H1 (cell line): ENCODE results near the gene PLAA. TPM values are rescaled to one million over a fixed set of nuclear protein-coding genes. Genes with fewer than 3 reads are reported as not detected.

ENCODE experiments used
- CTCF ChIA-PET: fragments of 300-600 bp; sonication (Branson Sonifier 250); formaldehyde crosslinking; loops from one replicate; lab custom pipeline; 2021; ENCODE audit not compliant: partially characterized antibody; lab: Charles Lee
- POLR2A ChIA-PET: fragments of 300-600 bp; sonication (Branson Sonifier 250); formaldehyde crosslinking; loops from one replicate; lab custom pipeline; 2021; ENCODE audit warnings: inconsistent platforms; ENCODE audit not compliant: partially characterized antibody; lab: Charles Lee
- DNase-seq, 2 experiments: peaks; one replicate each; pipeline versions ENCODE4 v3.0.0 to v3.0.0-alpha.2; 2010 to 2022; ENCODE audit warnings: low spot score in 2 of 2, low read depth in 1 of 2, mixed read lengths in 1 of 2
- FAIRE-seq: peaks from 2 replicates; lab custom pipeline; 2011; peaks lifted over from hg19 to GRCh38; lab: Jason Lieb, UNC
- H2AFZ ChIP-seq: 2 replicates; pipeline ENCODE4 v1.8.1; 2012; ENCODE audit warnings: low read length, inconsistent platforms
- H2AK5ac ChIP-seq: 2 replicates; pipeline ENCODE4 v1.6.1; 2013; ENCODE audit warnings: low read depth, low read length
- H2BK120ac ChIP-seq: replicated peaks from 2 replicates; pipeline ENCODE3; 2013; ENCODE audit warnings: low read depth, low read length, inconsistent platforms
- H2BK12ac ChIP-seq: 2 replicates; pipeline ENCODE4 v1.6.1; 2013; ENCODE audit warnings: low read depth, low read length
- H2BK15ac ChIP-seq: 2 replicates; pipeline ENCODE4 v1.6.1; 2013; ENCODE audit warnings: low read length
- H2BK20ac ChIP-seq: 2 replicates; pipeline ENCODE4 v1.6.1; 2013; ENCODE audit warnings: low read length
- H2BK5ac ChIP-seq: 2 replicates; pipeline ENCODE4 v1.6.1; 2013; ENCODE audit warnings: low read depth, low read length
- H3K14ac ChIP-seq: 2 replicates; pipeline ENCODE4 v1.6.1; 2013; ENCODE audit warnings: inconsistent platforms; ENCODE audit not compliant: insufficient read length
- H3K18ac ChIP-seq: 2 replicates; pipeline ENCODE4 v1.6.1; 2013; ENCODE audit warnings: low read length; ENCODE audit errors: extremely low read depth
- H3K23ac ChIP-seq: 2 replicates; pipeline ENCODE4 v1.6.1; 2013; ENCODE audit warnings: inconsistent platforms; ENCODE audit not compliant: insufficient read length
- H3K23me2 ChIP-seq: 2 replicates; pipeline ENCODE4 v1.6.1; 2013; ENCODE audit warnings: low read depth, low read length
- H3K27ac ChIP-seq: 2 replicates; pipeline ENCODE4 v1.6.1; 2011; ENCODE audit warnings: low read depth, low read length, inconsistent platforms
- H3K27me3 ChIP-seq, 4 experiments: replicated peaks in 1 of 4; 1 replicate in 1 of 4; 2 replicates in 3 of 4; pipeline versions ENCODE4 v1.6.1 to v1.8.1; 2011 to 2013; ENCODE audit warnings: low read length in 3 of 4, mild to moderate bottlenecking in 3 of 4, inconsistent platforms in 2 of 4, mixed read lengths in 2 of 4, moderate library complexity in 1 of 4; ENCODE audit not compliant: control insufficient read depth in 3 of 4, insufficient read depth in 3 of 4; ENCODE audit errors: extremely low read depth in 1 of 4
- H3K36me3 ChIP-seq, 4 experiments: 2 replicates each; pipeline versions ENCODE4 v1.6.1 to v1.8.1; 2011 to 2013; ENCODE audit warnings: mild to moderate bottlenecking in 4 of 4, low read length in 3 of 4, moderate library complexity in 2 of 4, control low read depth in 1 of 4, inconsistent platforms in 1 of 4; ENCODE audit not compliant: insufficient read depth in 4 of 4, control insufficient read depth in 2 of 4
- H3K4ac ChIP-seq: replicated peaks from 2 replicates; pipeline ENCODE3; 2013; ENCODE audit warnings: low read length, low read depth, mixed read lengths, inconsistent platforms; ENCODE audit not compliant: insufficient read length
- H3K4me1 ChIP-seq, 4 experiments: replicated peaks in 1 of 4; 1 replicate in 1 of 4; 2 replicates in 3 of 4; pipeline versions ENCODE4 v1.6.1 to v1.8.1; 2011 to 2013; ENCODE audit warnings: low read length in 3 of 4, inconsistent platforms in 2 of 4, mixed read lengths in 1 of 4; ENCODE audit not compliant: insufficient read depth in 4 of 4, control insufficient read depth in 3 of 4
- H3K4me2 ChIP-seq, 2 experiments: 2 replicates each; pipeline versions ENCODE4 v1.6.1 to v1.8.1; 2011 to 2013; ENCODE audit warnings: low read depth in 2 of 2, low read length in 2 of 2, control low read depth in 1 of 2, inconsistent platforms in 1 of 2, mild to moderate bottlenecking in 1 of 2; ENCODE audit not compliant: insufficient read depth in 1 of 2
- H3K4me3 ChIP-seq, 4 experiments: fragments of 200-600, 300-600 bp in 1 of 4; sonication (generic), shearing (Covaris generic), sonication (Bioruptor Twin) in 1 of 4; 2 replicates each; pipeline versions ENCODE4 v1.5.1 to v1.8.1; 2011 to 2016; ENCODE audit warnings: low read length in 4 of 4, low read depth in 3 of 4, control low read depth in 2 of 4, inconsistent platforms in 2 of 4, mild to moderate bottlenecking in 2 of 4, mixed read lengths in 1 of 4, moderate library complexity in 1 of 4; ENCODE audit not compliant: insufficient read depth in 2 of 4; ENCODE audit errors: extremely low read depth in 1 of 4
- H3K56ac ChIP-seq: replicated peaks from 2 replicates; pipeline ENCODE3; 2013; ENCODE audit warnings: low read depth, mild to moderate bottlenecking, mixed read lengths, low read length, inconsistent platforms; ENCODE audit not compliant: insufficient read length
- H3K79me1 ChIP-seq: 2 replicates; pipeline ENCODE4 v1.6.1; 2013; ENCODE audit warnings: low read depth, low read length, control low read depth
- H3K79me2 ChIP-seq, 2 experiments: 2 replicates each; pipeline versions ENCODE4 v1.6.1 to v1.8.1; 2012 to 2013; ENCODE audit warnings: low read length in 2 of 2, mild to moderate bottlenecking in 2 of 2, inconsistent platforms in 1 of 2; ENCODE audit not compliant: insufficient read depth in 2 of 2, control insufficient read depth in 1 of 2
- H3K9ac ChIP-seq, 4 experiments: replicated peaks in 1 of 4; 1 replicate in 1 of 4; 2 replicates in 3 of 4; pipeline versions ENCODE4 v1.6.1 to v1.8.1; 2011 to 2013; ENCODE audit warnings: low read depth in 3 of 4, low read length in 3 of 4, control low read depth in 2 of 4, mild to moderate bottlenecking in 2 of 4, moderate library complexity in 2 of 4, inconsistent platforms in 1 of 4; ENCODE audit errors: extremely low read depth in 1 of 4
- H3K9me3 ChIP-seq, 2 experiments: 2 replicates each; pipeline versions ENCODE4 v1.6.1 to v1.8.1; 2012 to 2013; ENCODE audit warnings: mild to moderate bottlenecking in 2 of 2, moderate library complexity in 2 of 2, control low read depth in 1 of 2, inconsistent platforms in 1 of 2, low read depth in 1 of 2, low read length in 1 of 2, mixed read lengths in 1 of 2; ENCODE audit not compliant: insufficient read depth in 2 of 2
- H4K20me1 ChIP-seq, 2 experiments: replicated peaks in 1 of 2; 2 replicates each; pipeline versions ENCODE3 to v1.8.1; 2011 to 2013; ENCODE audit warnings: inconsistent platforms in 2 of 2, low read length in 2 of 2, mild to moderate bottlenecking in 1 of 2; ENCODE audit not compliant: insufficient read depth in 2 of 2, control insufficient read depth in 1 of 2
- H4K5ac ChIP-seq: 2 replicates; pipeline ENCODE4 v1.6.1; 2013; ENCODE audit warnings: low read length, low read depth, mixed read lengths, inconsistent platforms; ENCODE audit not compliant: insufficient read length
- H4K8ac ChIP-seq: 2 replicates; pipeline ENCODE4 v1.8.0; 2013; ENCODE audit warnings: mild to moderate bottlenecking, moderate library complexity, low read length, inconsistent platforms; ENCODE audit not compliant: insufficient read depth; ENCODE audit errors: extremely low read depth
- H4K91ac ChIP-seq: replicated peaks from 2 replicates; pipeline ENCODE3; 2013; ENCODE audit warnings: low read length, mixed read lengths, inconsistent platforms; ENCODE audit not compliant: insufficient read length
- ASH2L ChIP-seq: fragments of 200-600, 300-600 bp; sonication (generic); IDR thresholded peaks from one replicate; pipeline ENCODE4 v1.7.1; 2017; ENCODE audit warnings: low read length
- CBX5 ChIP-seq: fragments of 300-800, 300-1000 bp; sonication (generic); IDR thresholded peaks from 2 replicates; pipeline ENCODE4 v1.7.1; 2016; ENCODE audit warnings: antibody characterized with exemption, low read length, low read depth
- CHD1 ChIP-seq: IDR thresholded peaks from 2 replicates; pipeline ENCODE4 v1.6.1; 2012; ENCODE audit warnings: low read depth, low read length, improper control_type of control experiment
- EZH2 ChIP-seq: fragments of 200-600 bp; sonication (generic); IDR thresholded peaks from 2 replicates; pipeline ENCODE4 v1.7.1; 2012; ENCODE audit warnings: low read depth, mild to moderate bottlenecking, moderate library complexity, low read length, inconsistent platforms; ENCODE audit not compliant: severe bottlenecking
- KDM1A ChIP-seq: fragments of 200-600, 300-600 bp; sonication (generic); IDR thresholded peaks from 2 replicates; pipeline ENCODE4 v1.7.1; 2016; ENCODE audit warnings: mild to moderate bottlenecking, low read length, borderline replicate concordance
- KDM5A ChIP-seq: fragments of 200-600 bp; IDR thresholded peaks from 2 replicates; pipeline ENCODE4 v1.7.1; 2012; ENCODE audit warnings: mild to moderate bottlenecking, low read length, inconsistent platforms, mixed read lengths
- POLR2AphosphoS5 ChIP-seq: IDR thresholded peaks from 2 replicates; pipeline ENCODE4 v1.6.1; 2011; ENCODE audit warnings: low read depth, low read length
- SAP30 ChIP-seq: fragments of 300-600 bp; sonication (generic); IDR thresholded peaks from 2 replicates; pipeline ENCODE4 v1.7.1; 2012; ENCODE audit warnings: low read length, moderate library complexity, mild to moderate bottlenecking, inconsistent platforms; ENCODE audit not compliant: insufficient read depth, insufficient replicate concordance
- TAF1 ChIP-seq: IDR thresholded peaks from 2 replicates; pipeline ENCODE4 v1.6.1; 2011; ENCODE audit warnings: mild to moderate bottlenecking, low read depth, low read length
- TAF7 ChIP-seq: optimal IDR thresholded peaks from 2 replicates; pipeline ENCODE3; 2011; ENCODE audit warnings: low read depth, mild to moderate bottlenecking, inconsistent platforms, low read length, moderate library complexity, borderline replicate concordance
- TBP ChIP-seq: IDR thresholded peaks from 2 replicates; pipeline ENCODE4 v1.6.1; 2011; ENCODE audit warnings: low read depth, low read length, improper control_type of control experiment
- YY1 ChIP-seq: IDR thresholded peaks from 2 replicates; pipeline ENCODE4 v1.6.1; 2011; ENCODE audit warnings: low read depth, mild to moderate bottlenecking, low read length
- WGBS, 2 experiments: shearing (Covaris generic) in 1 of 2; methylation state at CpG; one replicate each; pipeline versions ENCODE4 v1.1.6 to v1.1.7; 2013 to 2015; ENCODE audit warnings: low lambda C conversion rate in 2 of 2, mixed read lengths in 2 of 2, inconsistent platforms in 1 of 2, low coverage in 1 of 2, missing lambda C conversion rate in 1 of 2; ENCODE audit not compliant: insufficient replicate concordance in 2 of 2, insufficient coverage in 1 of 2, insufficient read length in 1 of 2; ENCODE audit errors: extremely low coverage in 1 of 2, missing lambda C conversion rate in 1 of 2; 5-methylcytosine and 5-hydroxymethylcytosine counted together
- polyA plus RNA-seq, 7 experiments: library from polyadenylated mRNA; depleted of rRNA in 3 of 7; stranded (reverse) in 5 of 7; unstranded in 2 of 7; fragments of >200 nt in 5 of 7; fragments of 200-250 nt in 2 of 7; gene quantifications; 1 replicate in 5 of 7; 2 replicates in 1 of 7; 4 replicates in 1 of 7; pipeline versions ENCODE4 v1.2.1 to v1.2.3, GENCODE V29; 2011 to 2013; ENCODE audit warnings: missing spikeins in 2 of 7, mixed read lengths in 2 of 7
- total RNA-seq: library from RNA; stranded (reverse); fragmentation: NEBNext Ultra II Directional; extraction: Animal tissue kit (Norgen Biotek cat#: 25700); gene quantifications from 2 replicates; pipeline ENCODE4 v1.2.1, GENCODE V29; 2021

The PLAA gene
- total and polyA plus RNA-seq, 2 of the 8 experiments (the other 6 are each of a cell fraction or from before 2014, with no cell fraction given): 19.2 to 64.2 TPM

- no peaks in the 10 kb centered on the region for H3K27me3 ChIP-seq
- CTCF ChIA-PET: interaction anchor here (0.7 to 3.3 kb wide), 23 partner anchors 15 to 565 kb away, joined by 3 to 23 read pairs (median 3); partner anchors contain the start of genes CAAP1 and IFT74
- peak overlapping the region; percentile 71; the same call in 1 of the 2 replicates for H2AK5ac ChIP-seq
- no peak overlapping the region; the same call in 1 of the 2 replicates for H3K18ac ChIP-seq
- peak overlapping the region; percentile 98 for H3K27ac ChIP-seq
- H3K79me1 ChIP-seq: no peaks in the 10 kb centered on the region
- no peaks in the 10 kb centered on the region for H3K9me3 ChIP-seq
- H3K14ac ChIP-seq: no peak overlapping the region
- no peak overlapping the region for H4K5ac ChIP-seq
- peaks cover 0 to 19% (median 9%) of the 10 kb centered on the region in 4 experiments; a peak in 5 of 7 replicates for H3K4me1 ChIP-seq
- no peak overlapping the region for H3K23ac ChIP-seq
- peak in 1 of 2 experiments; percentile 56 for DNase-seq
- no peaks in the 10 kb centered on the region for H3K79me2 ChIP-seq
- H2BK20ac ChIP-seq: no peak overlapping the region
- H3K23me2 ChIP-seq: peaks cover 4% of the 10 kb centered on the region
- peak overlapping the region in 3 of 4 experiments; percentile 21 to 95 (median 51); a peak in 6 of 7 replicates for H3K9ac ChIP-seq
- no peak overlapping the region for H3K4ac ChIP-seq
- no peak overlapping the region for H2BK120ac ChIP-seq
- no peaks in the 10 kb centered on the region for H4K20me1 ChIP-seq
- H3K4me3 ChIP-seq: peak overlapping the region in 1 of 4 experiments; percentile 54; a peak in 2 of 8 replicates
- H3K4me2 ChIP-seq: peak overlapping the region; percentile 32 to 83
- peak overlapping the region; percentile 48; the same call in 1 of the 2 replicates for H2BK5ac ChIP-seq
- H3K56ac ChIP-seq: no peak overlapping the region
- WGBS, 2 experiments: 24% methylated on average over 4 of the region's 4 CpGs; no CpG with 5 or more reads in 1 of the 2 experiments
- no peak overlapping the region for H2BK15ac ChIP-seq
- H3K36me3 ChIP-seq: no peaks in the 10 kb centered on the region; a peak in 1 of 8 replicates
- peak overlapping the region; percentile 66 for H4K91ac ChIP-seq
- POLR2A ChIA-PET: interaction anchor here (0.6 to 4.4 kb wide), 6 partner anchors 20 to 119 kb away, joined by 3 to 39 read pairs (median 12); partner anchors contain the start of genes CAAP1, IFT74 and PLAA
- H2AFZ ChIP-seq: peak overlapping the region; percentile 30; the same call in 1 of the 2 replicates
- H2BK12ac ChIP-seq: peak overlapping the region; percentile 98; the same call in 1 of the 2 replicates
- H4K8ac ChIP-seq: no peak overlapping the region
- peak; percentile 70 for FAIRE-seq
- TF ChIP-seq KDM1A (no peak), TAF7 (peak; percentile 14), YY1 (0 out of 2 replicates have a peak, but pooled peaks have one; percentile 16), EZH2 (no peak), KDM5A (no peak), SAP30 (no peak), ASH2L (peak; percentile 72), TBP (peak; percentile 78), POLR2AphosphoS5 (peak; percentile 85; the same call in 1 of the 2 replicates), CBX5 (no peak), CHD1 (no peak), TAF1 (peak; percentile 59; the same call in 1 of the 2 replicates)
These were observed 27.9 kb upstream of the PLAA start for GRCh38 chr9:26974927-26975326.
